Mesenchymal stem cell (in vitro differentiated cells and primary cell): ENCODE data around the gene EML1.

Experiments used
- DNase-seq: peaks from one replicate; pipeline ENCODE4 v3.0.0-alpha.2; 2013
- H2AFZ ChIP-seq: one replicate; pipeline ENCODE4 v1.6.1; 2013; ENCODE audit warnings: low read depth, mild to moderate bottlenecking, control low read depth, inconsistent platforms, low read length, moderate library complexity
- H2AK5ac ChIP-seq: 2 replicates; pipeline ENCODE4 v1.6.1; 2013; ENCODE audit warnings: low read length, moderate library complexity, mild to moderate bottlenecking, inconsistent platforms; ENCODE audit not compliant: severe bottlenecking
- H2BK120ac ChIP-seq: one replicate; pipeline ENCODE4 v1.6.1; 2013; ENCODE audit warnings: low read depth, mild to moderate bottlenecking, inconsistent platforms, low read length, moderate library complexity
- H2BK12ac ChIP-seq, 2 experiments: one replicate each; pipeline ENCODE4 v1.6.1; 2013; ENCODE audit warnings: inconsistent platforms in 2 of 2, low read length in 2 of 2, mild to moderate bottlenecking in 2 of 2, moderate library complexity in 2 of 2, control low read depth in 1 of 2
- H2BK15ac ChIP-seq: one replicate; pipeline ENCODE4 v1.6.1; 2013; ENCODE audit warnings: mild to moderate bottlenecking, low read depth, inconsistent platforms; ENCODE audit not compliant: poor library complexity, severe bottlenecking
- H2BK5ac ChIP-seq: 2 replicates; pipeline ENCODE4 v1.6.1; 2013; ENCODE audit warnings: low read depth, mild to moderate bottlenecking, low read length, control low read depth, inconsistent platforms; ENCODE audit not compliant: poor library complexity, severe bottlenecking
- H3K14ac ChIP-seq, 2 experiments: one replicate each; pipeline ENCODE4 v1.6.1; 2013; ENCODE audit warnings: inconsistent platforms in 2 of 2, low read length in 2 of 2, control low read depth in 1 of 2, mild to moderate bottlenecking in 1 of 2, moderate library complexity in 1 of 2
- H3K18ac ChIP-seq, 2 experiments: one replicate each; pipeline ENCODE4 v1.6.1; 2013; ENCODE audit warnings: inconsistent platforms in 2 of 2, low read length in 2 of 2, control low read depth in 1 of 2, low read depth in 1 of 2, mild to moderate bottlenecking in 1 of 2
- H3K23ac ChIP-seq, 2 experiments: one replicate each; pipeline ENCODE4 v1.6.1; 2013; ENCODE audit warnings: inconsistent platforms in 2 of 2, low read length in 2 of 2, mild to moderate bottlenecking in 2 of 2, moderate library complexity in 2 of 2, control low read depth in 1 of 2
- H3K27ac ChIP-seq: 2 replicates; pipeline ENCODE4 v1.5.1; 2013; ENCODE audit warnings: mild to moderate bottlenecking, moderate library complexity, low read length, control low read depth, inconsistent platforms; ENCODE audit not compliant: poor library complexity, severe bottlenecking
- H3K27me3 ChIP-seq, 2 experiments: 2 replicates each; pipeline versions ENCODE4 v1.6.1 to v1.7.0; 2013; ENCODE audit warnings: low read length in 2 of 2, mild to moderate bottlenecking in 2 of 2, moderate library complexity in 2 of 2, control low read depth in 1 of 2, inconsistent platforms in 1 of 2; ENCODE audit not compliant: control insufficient read depth in 1 of 2, insufficient read depth in 1 of 2
- H3K36me3 ChIP-seq, 2 experiments: 2 replicates each; pipeline versions ENCODE4 v1.6.1 to v1.7.0; 2013; ENCODE audit warnings: low read length in 2 of 2, control low read depth in 1 of 2, inconsistent platforms in 1 of 2, low read depth in 1 of 2, mild to moderate bottlenecking in 1 of 2; ENCODE audit not compliant: insufficient read depth in 2 of 2, control insufficient read depth in 1 of 2
- H3K4ac ChIP-seq, 2 experiments: one replicate each; pipeline ENCODE4 v1.6.1; 2013; ENCODE audit warnings: inconsistent platforms in 2 of 2, low read length in 2 of 2, mild to moderate bottlenecking in 2 of 2, moderate library complexity in 2 of 2, control low read depth in 1 of 2, low read depth in 1 of 2
- H3K4me1 ChIP-seq: 2 replicates; pipeline ENCODE4 v1.6.1; 2013; ENCODE audit warnings: low read depth, low read length, control low read depth; ENCODE audit not compliant: control insufficient read depth, insufficient read depth
- H3K4me2 ChIP-seq: 2 replicates; pipeline ENCODE4 v1.6.1; 2013; ENCODE audit warnings: low read length, mild to moderate bottlenecking, inconsistent platforms; ENCODE audit not compliant: poor library complexity, severe bottlenecking
- H3K4me3 ChIP-seq, 2 experiments: 2 replicates each; pipeline versions ENCODE4 v1.5.1 to v1.7.0; 2013; ENCODE audit warnings: low read length in 2 of 2, mild to moderate bottlenecking in 2 of 2, control low read depth in 1 of 2, low read depth in 1 of 2; ENCODE audit not compliant: insufficient read depth in 1 of 2
- H3K79me1 ChIP-seq: replicated peaks from 2 replicates; pipeline ENCODE4 v1.6.1; 2013; ENCODE audit warnings: mild to moderate bottlenecking, control low read depth, low read length, inconsistent platforms; ENCODE audit not compliant: poor library complexity, severe bottlenecking
- H3K9ac ChIP-seq: 2 replicates; pipeline ENCODE4 v1.7.0; 2013; ENCODE audit warnings: mild to moderate bottlenecking, low read length, moderate library complexity
- H3K9me3 ChIP-seq: 2 replicates; pipeline ENCODE4 v1.7.0; 2013; ENCODE audit warnings: mild to moderate bottlenecking, low read length; ENCODE audit not compliant: control insufficient read depth
- H4K8ac ChIP-seq: one replicate; pipeline ENCODE4 v1.6.1; 2013; ENCODE audit warnings: inconsistent platforms, mild to moderate bottlenecking, low read length, moderate library complexity
- H4K91ac ChIP-seq: one replicate; pipeline ENCODE4 v1.6.1; 2013; ENCODE audit warnings: mild to moderate bottlenecking, low read length, inconsistent platforms
- WGBS: methylation state at CpG from one replicate; pipeline ENCODE4 v1.1.7; 2013; ENCODE audit warnings: mixed read lengths; 5-methylcytosine and 5-hydroxymethylcytosine counted together

EML1 gene

GRCh38 chr14:99976681-99977080 is 183.5 kb downstream of the EML1 start:
- no peak overlapping the region for H3K23ac ChIP-seq
- H3K4me2 ChIP-seq: no peak overlapping the region
- H3K4me3 ChIP-seq: no peak overlapping the region
- no peak overlapping the region for H3K18ac ChIP-seq
- peaks cover 20% of the 10 kb centered on the region for H3K79me1 ChIP-seq
- H2BK15ac ChIP-seq: no peak overlapping the region
- H3K4me1 ChIP-seq: peaks cover 4% of the 10 kb centered on the region
- H3K14ac ChIP-seq: no peak overlapping the region
- no peak overlapping the region for H2BK5ac ChIP-seq
- H2BK12ac ChIP-seq: no peak overlapping the region
- no peak overlapping the region for H2AK5ac ChIP-seq
- no peak for DNase-seq
- no peak overlapping the region for H2AFZ ChIP-seq
- no peak overlapping the region for H4K91ac ChIP-seq
- H3K27me3 ChIP-seq: no peaks in the 10 kb centered on the region
- no peak overlapping the region for H3K27ac ChIP-seq
- H3K4ac ChIP-seq: no peak overlapping the region
- no peak overlapping the region for H4K8ac ChIP-seq
- 81% methylated on average over 1 of the region's 3 CpGs for WGBS
- H2BK120ac ChIP-seq: no peak overlapping the region
- no peak overlapping the region for H3K9ac ChIP-seq
- peaks cover 0 to 2% of the 10 kb centered on the region in 2 experiments for H3K36me3 ChIP-seq
- peaks cover 14% of the 10 kb centered on the region for H3K9me3 ChIP-seq

DNA sequence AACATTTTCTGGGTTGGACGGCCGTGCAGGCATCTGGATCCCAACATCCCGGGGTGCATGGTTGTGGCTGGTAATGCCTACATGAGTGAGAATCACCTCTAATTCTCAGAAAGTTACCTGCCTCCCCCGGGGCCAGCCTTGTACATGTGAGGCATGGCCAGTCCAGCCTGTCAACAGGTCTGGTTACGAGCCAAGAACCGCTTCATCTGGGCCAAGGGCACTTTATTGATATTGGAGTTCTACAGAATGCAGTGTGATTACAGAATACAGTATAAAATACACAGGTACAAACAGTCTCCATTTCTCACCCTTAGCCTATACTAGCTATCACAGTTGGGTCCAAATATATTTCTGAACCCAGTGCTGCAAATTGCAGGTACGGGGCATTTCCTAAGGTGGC is 187.1 kb downstream of the EML1 start:
- WGBS: 89% methylated on average over 5 of the region's 7 CpGs
- Histone ChIP-seq H3K14ac (no peak overlapping the region), H3K4me1 (no peaks in the 10 kb centered on the region)

GRCh38 chr14:99981806-99982205 is 188.6 kb downstream of the EML1 start:
- Histone ChIP-seq H3K4me1 (no peaks in the 10 kb centered on the region), H3K9ac (peak overlapping the region; percentile 49), H3K27me3 (no peaks in the 10 kb centered on the region), H4K8ac (no peak overlapping the region), H4K91ac (no peak overlapping the region), H3K4me2 (no peak overlapping the region), H3K14ac (no peak overlapping the region), H3K27ac (no peak overlapping the region), H3K79me1 (peaks cover 19% of the 10 kb centered on the region), H3K4ac (no peak overlapping the region), H2BK15ac (no peak overlapping the region), H2BK5ac (no peak overlapping the region), H2AFZ (no peak overlapping the region), H3K36me3 (peaks cover 0 to 2% of the 10 kb centered on the region in 2 experiments), H3K4me3 (no peak overlapping the region), H2AK5ac (no peak overlapping the region), H3K18ac (no peak overlapping the region), H3K9me3 (no peaks in the 10 kb centered on the region), H2BK12ac (no peak overlapping the region), H2BK120ac (no peak overlapping the region), H3K23ac (no peak overlapping the region)
- DNase-seq: no peak
- 88% methylated on average over 4 of the region's 5 CpGs for WGBS

More for the DNA sequence above, 187.1 kb downstream of the EML1 start:
- no peak overlapping the region for H3K27ac ChIP-seq
- H2AFZ ChIP-seq: no peak overlapping the region
- peaks cover 0 to 2% of the 10 kb centered on the region in 2 experiments for H3K36me3 ChIP-seq
- peaks cover 5% of the 10 kb centered on the region for H3K9me3 ChIP-seq
- no peak overlapping the region for H2BK5ac ChIP-seq
- H3K18ac ChIP-seq: no peak overlapping the region
- H2BK12ac ChIP-seq: no peak overlapping the region
- peaks cover 22% of the 10 kb centered on the region for H3K79me1 ChIP-seq
- no peak overlapping the region for H3K9ac ChIP-seq
- no peak overlapping the region for H2BK120ac ChIP-seq
- no peak overlapping the region for H3K23ac ChIP-seq
- no peaks in the 10 kb centered on the region for H3K27me3 ChIP-seq
- H3K4me3 ChIP-seq: no peak overlapping the region
- no peak overlapping the region for H3K4ac ChIP-seq
- H4K8ac ChIP-seq: no peak overlapping the region
- no peak for DNase-seq
- H2BK15ac ChIP-seq: no peak overlapping the region
- H4K91ac ChIP-seq: no peak overlapping the region
- no peak overlapping the region for H3K4me2 ChIP-seq
- no peak overlapping the region for H2AK5ac ChIP-seq

- Histone ChIP-seq H2BK12ac (no peak overlapping the region), H4K91ac (no peak overlapping the region), H4K8ac (no peak overlapping the region), H3K4me3 (no peak overlapping the region), H3K4me2 (no peak overlapping the region), H3K23ac (no peak overlapping the region), H2AFZ (no peak overlapping the region), H2BK5ac (no peak overlapping the region), H3K4ac (no peak overlapping the region), H3K27me3 (no peaks in the 10 kb centered on the region), H3K27ac (no peak overlapping the region), H3K9ac (peak overlapping the region; percentile 49), H3K14ac (no peak overlapping the region), H3K4me1 (no peaks in the 10 kb centered on the region), H3K79me1 (peaks cover 19% of the 10 kb centered on the region), H2AK5ac (no peak overlapping the region), H3K9me3 (no peaks in the 10 kb centered on the region), H3K36me3 (peaks cover 0 to 2% of the 10 kb centered on the region in 2 experiments), H2BK15ac (no peak overlapping the region), H3K18ac (no peak overlapping the region), H2BK120ac (no peak overlapping the region)
- WGBS: 35% methylated on average over 4 of the region's 5 CpGs
- DNase-seq: peak; percentile 71
These were observed 189.5 kb downstream of the EML1 start for GRCh38 chr14:99982537-99983250.
